B cell (primary cell): Measurements from ENCODE around the gene PRDM13.

Experiments used
- EZH2 ChIP-seq: IDR thresholded peaks from 2 replicates; pipeline ENCODE4 v1.6.1; 2012; ENCODE audit warnings: borderline replicate concordance, low read depth, mild to moderate bottlenecking, moderate library complexity, low read length; ENCODE audit not compliant: insufficient read depth, poor library complexity, severe bottlenecking
- TF ChIP-seq, protein P1 (sequence below): fragments of 200-600 bp; IDR thresholded peaks from one replicate; pipeline ENCODE4 v1.8.0; 2022; ENCODE audit warnings: antibody characterized with exemption, mild to moderate bottlenecking

DNA sequence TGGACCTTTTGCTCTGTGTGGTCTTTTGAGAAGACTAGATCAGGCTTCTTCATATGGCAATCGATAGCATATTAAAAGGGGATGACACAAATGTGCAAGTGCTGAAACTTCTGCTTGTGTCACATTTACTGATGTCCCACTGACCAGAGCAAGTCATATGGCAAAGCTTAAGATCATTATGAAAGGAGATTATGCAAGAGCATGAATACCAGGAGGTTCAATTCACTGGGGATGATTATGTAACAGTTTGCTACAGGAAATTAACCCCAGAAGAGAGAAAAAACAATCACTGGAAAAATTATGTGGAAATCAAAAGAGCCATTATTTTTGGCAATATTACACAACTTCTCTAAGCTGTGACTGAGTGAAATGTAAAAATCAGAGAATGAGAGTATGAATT is 13.7 kb upstream of the PRDM13 start:
- TF ChIP-seq, protein P1, sequence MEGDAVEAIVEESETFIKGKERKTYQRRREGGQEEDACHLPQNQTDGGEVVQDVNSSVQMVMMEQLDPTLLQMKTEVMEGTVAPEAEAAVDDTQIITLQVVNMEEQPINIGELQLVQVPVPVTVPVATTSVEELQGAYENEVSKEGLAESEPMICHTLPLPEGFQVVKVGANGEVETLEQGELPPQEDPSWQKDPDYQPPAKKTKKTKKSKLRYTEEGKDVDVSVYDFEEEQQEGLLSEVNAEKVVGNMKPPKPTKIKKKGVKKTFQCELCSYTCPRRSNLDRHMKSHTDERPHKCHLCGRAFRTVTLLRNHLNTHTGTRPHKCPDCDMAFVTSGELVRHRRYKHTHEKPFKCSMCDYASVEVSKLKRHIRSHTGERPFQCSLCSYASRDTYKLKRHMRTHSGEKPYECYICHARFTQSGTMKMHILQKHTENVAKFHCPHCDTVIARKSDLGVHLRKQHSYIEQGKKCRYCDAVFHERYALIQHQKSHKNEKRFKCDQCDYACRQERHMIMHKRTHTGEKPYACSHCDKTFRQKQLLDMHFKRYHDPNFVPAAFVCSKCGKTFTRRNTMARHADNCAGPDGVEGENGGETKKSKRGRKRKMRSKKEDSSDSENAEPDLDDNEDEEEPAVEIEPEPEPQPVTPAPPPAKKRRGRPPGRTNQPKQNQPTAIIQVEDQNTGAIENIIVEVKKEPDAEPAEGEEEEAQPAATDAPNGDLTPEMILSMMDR = no peak
- TF ChIP-seq EZH2 = no peak
